ENCODE data around the gene NSD1. TPM values are rescaled to one million over a fixed set of nuclear protein-coding genes. Genes with fewer than 3 reads are reported as not detected.
A peak's percentile ranks its signal among the peaks of the same experiment; 100 is the strongest.

Gene NSD1
- total and polyA plus RNA-seq, 9 of the 15 experiments (the other 6 are each of a cell fraction or from before 2014, with no cell fraction given) = 3.8 to 51.0 (median 24.7) TPM

DNA sequence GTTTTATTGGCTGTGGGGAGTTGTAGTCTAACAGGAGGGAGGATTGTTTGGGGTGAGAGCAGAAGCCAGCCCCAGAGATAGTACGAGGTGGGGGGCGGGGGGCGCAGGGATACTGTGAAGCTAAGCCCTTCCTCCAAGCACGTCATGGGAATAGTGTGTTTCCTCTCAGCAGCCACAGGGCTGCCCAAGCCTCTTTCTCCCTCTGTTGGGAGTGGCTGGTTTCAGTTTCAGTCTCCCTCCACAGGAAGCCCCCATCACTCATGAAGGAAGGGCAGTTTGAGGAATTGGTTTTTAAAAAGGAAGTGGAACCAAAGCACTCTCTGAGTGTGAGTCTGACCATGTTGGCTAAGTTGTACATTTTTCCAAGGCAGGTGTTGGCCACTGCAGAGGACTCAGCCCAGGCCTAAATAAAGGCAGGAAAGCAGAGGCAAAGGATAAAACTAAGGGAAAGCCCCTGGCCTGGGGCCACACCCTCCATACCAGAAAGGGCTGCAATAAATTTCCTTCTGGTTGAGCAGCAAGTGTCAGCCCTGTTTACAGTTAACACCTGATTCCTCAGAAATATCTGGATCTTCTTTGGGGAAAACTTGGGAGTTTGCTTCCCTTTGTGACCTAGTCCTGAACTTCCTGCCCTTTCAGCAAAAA lies 166.8 kb downstream of the NSD1 start (continued):
- TF ChIP-seq, protein P1, sequence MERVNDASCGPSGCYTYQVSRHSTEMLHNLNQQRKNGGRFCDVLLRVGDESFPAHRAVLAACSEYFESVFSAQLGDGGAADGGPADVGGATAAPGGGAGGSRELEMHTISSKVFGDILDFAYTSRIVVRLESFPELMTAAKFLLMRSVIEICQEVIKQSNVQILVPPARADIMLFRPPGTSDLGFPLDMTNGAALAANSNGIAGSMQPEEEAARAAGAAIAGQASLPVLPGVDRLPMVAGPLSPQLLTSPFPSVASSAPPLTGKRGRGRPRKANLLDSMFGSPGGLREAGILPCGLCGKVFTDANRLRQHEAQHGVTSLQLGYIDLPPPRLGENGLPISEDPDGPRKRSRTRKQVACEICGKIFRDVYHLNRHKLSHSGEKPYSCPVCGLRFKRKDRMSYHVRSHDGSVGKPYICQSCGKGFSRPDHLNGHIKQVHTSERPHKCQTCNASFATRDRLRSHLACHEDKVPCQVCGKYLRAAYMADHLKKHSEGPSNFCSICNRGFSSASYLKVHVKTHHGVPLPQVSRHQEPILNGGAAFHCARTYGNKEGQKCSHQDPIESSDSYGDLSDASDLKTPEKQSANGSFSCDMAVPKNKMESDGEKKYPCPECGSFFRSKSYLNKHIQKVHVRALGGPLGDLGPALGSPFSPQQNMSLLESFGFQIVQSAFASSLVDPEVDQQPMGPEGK (CRISPR knock-in tag; IDR thresholded peaks at IDR 0.05; ENCODE audit: borderline replicate concordance) = no peak
- TF ChIP-seq CHD1 (IDR thresholded peaks at IDR 0.05; ENCODE audit: low read length) (no peak), SRSF7 (optimal IDR thresholded peaks at IDR 0.05; ENCODE audit: low read depth, low read length) (no peak), SRF (CRISPR knock-in tag; IDR thresholded peaks at IDR 0.05) (no peak), ZFP30 (CRISPR knock-in tag; IDR thresholded peaks at IDR 0.05; ENCODE audit: borderline replicate concordance) (no peak), HDGF (IDR thresholded peaks at IDR 0.05) (no peak), IRF2 (CRISPR knock-in tag; IDR thresholded peaks at IDR 0.05) (no peak; the same call in 1 of the 2 replicates), CEBPB (tag; IDR thresholded peaks at IDR 0.05) (no peak), EZH2 (IDR thresholded peaks at IDR 0.05; ENCODE audit: borderline replicate concordance, low read depth, low read length) (no peak), GABPB2 (CRISPR knock-in tag; conservative IDR thresholded peaks at IDR 0.05) (no peak), FOS (IDR thresholded peaks at IDR 0.05; ENCODE audit: extremely low read depth, insufficient read length) (no peak), KLF10 (CRISPR knock-in tag; IDR thresholded peaks at IDR 0.05) (no peak)
- TF ChIP-seq, protein P2, sequence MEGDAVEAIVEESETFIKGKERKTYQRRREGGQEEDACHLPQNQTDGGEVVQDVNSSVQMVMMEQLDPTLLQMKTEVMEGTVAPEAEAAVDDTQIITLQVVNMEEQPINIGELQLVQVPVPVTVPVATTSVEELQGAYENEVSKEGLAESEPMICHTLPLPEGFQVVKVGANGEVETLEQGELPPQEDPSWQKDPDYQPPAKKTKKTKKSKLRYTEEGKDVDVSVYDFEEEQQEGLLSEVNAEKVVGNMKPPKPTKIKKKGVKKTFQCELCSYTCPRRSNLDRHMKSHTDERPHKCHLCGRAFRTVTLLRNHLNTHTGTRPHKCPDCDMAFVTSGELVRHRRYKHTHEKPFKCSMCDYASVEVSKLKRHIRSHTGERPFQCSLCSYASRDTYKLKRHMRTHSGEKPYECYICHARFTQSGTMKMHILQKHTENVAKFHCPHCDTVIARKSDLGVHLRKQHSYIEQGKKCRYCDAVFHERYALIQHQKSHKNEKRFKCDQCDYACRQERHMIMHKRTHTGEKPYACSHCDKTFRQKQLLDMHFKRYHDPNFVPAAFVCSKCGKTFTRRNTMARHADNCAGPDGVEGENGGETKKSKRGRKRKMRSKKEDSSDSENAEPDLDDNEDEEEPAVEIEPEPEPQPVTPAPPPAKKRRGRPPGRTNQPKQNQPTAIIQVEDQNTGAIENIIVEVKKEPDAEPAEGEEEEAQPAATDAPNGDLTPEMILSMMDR (IDR thresholded peaks at IDR 0.05 in 2 of 3, conservative IDR thresholded peaks at IDR 0.05 in 1 of 3; ENCODE audit: insufficient read depth in 2 of 3, low read depth in 1 of 3, low read length in 3 of 3) = peak; percentile 47 to 56 (median 53); a peak in 5 of 6 replicates
- TF ChIP-seq, protein P3, sequence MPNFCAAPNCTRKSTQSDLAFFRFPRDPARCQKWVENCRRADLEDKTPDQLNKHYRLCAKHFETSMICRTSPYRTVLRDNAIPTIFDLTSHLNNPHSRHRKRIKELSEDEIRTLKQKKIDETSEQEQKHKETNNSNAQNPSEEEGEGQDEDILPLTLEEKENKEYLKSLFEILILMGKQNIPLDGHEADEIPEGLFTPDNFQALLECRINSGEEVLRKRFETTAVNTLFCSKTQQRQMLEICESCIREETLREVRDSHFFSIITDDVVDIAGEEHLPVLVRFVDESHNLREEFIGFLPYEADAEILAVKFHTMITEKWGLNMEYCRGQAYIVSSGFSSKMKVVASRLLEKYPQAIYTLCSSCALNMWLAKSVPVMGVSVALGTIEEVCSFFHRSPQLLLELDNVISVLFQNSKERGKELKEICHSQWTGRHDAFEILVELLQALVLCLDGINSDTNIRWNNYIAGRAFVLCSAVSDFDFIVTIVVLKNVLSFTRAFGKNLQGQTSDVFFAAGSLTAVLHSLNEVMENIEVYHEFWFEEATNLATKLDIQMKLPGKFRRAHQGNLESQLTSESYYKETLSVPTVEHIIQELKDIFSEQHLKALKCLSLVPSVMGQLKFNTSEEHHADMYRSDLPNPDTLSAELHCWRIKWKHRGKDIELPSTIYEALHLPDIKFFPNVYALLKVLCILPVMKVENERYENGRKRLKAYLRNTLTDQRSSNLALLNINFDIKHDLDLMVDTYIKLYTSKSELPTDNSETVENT (CRISPR knock-in tag; IDR thresholded peaks at IDR 0.05) = no peak
- TF ChIP-seq, protein P4, sequence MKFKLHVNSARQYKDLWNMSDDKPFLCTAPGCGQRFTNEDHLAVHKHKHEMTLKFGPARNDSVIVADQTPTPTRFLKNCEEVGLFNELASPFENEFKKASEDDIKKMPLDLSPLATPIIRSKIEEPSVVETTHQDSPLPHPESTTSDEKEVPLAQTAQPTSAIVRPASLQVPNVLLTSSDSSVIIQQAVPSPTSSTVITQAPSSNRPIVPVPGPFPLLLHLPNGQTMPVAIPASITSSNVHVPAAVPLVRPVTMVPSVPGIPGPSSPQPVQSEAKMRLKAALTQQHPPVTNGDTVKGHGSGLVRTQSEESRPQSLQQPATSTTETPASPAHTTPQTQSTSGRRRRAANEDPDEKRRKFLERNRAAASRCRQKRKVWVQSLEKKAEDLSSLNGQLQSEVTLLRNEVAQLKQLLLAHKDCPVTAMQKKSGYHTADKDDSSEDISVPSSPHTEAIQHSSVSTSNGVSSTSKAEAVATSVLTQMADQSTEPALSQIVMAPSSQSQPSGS (CRISPR knock-in tag; IDR thresholded peaks at IDR 0.05) = no peak

Measured in K562 (cell line).